A549 (cell line): ENCODE measurements around the gene ZC3HAV1.

ENCODE experiments used
- CTCF ChIP-seq: fragments of >200 bp; sonication (Bioruptor Twin); formaldehyde crosslinking; IDR thresholded peaks from 3 replicates; pipeline ENCODE4 v1.5.1; 2016
- MAX ChIP-seq: IDR thresholded peaks from 2 replicates; pipeline ENCODE4 v1.6.1; 2012
- NFE2L2 ChIP-seq: fragments of 150-350 bp; conservative IDR thresholded peaks from 2 replicates; pipeline ENCODE4 v1.6.1; 2014; ENCODE audit warnings: low read length
- REST ChIP-seq: fragments of 200-600 bp; sonication (generic); IDR thresholded peaks from 2 replicates; pipeline ENCODE4 v1.6.1; 2016; ENCODE audit warnings: antibody characterized with exemption, mild to moderate bottlenecking, moderate library complexity

- TF ChIP-seq CTCF (no peak), REST (0 out of 2 replicates have a peak, but pooled peaks have one; percentile 10), NFE2L2 (no peak), MAX (peak; percentile 99)
These were observed 24.0 kb upstream of the ZC3HAV1 start for GRCh38 chr7:139133335-139134139.
